PC-9 (cell line): ENCODE results near the gene TAL1.

Source experiments
- EZH2 ChIP-seq: fragments of 200-600 bp; sonication (generic); IDR thresholded peaks from 2 replicates; pipeline ENCODE4 v1.8.0; 2017; ENCODE audit warnings: antibody characterized with exemption, low read depth
- TF ChIP-seq, protein P1 (sequence below): fragments of 200-600 bp; sonication (generic); conservative IDR thresholded peaks from 2 replicates; pipeline ENCODE4 v1.6.1; 2017; ENCODE audit warnings: mixed run types, antibody characterized with exemption, mild to moderate bottlenecking, moderate library complexity

- TF ChIP-seq EZH2: no peak
- TF ChIP-seq, protein P1, sequence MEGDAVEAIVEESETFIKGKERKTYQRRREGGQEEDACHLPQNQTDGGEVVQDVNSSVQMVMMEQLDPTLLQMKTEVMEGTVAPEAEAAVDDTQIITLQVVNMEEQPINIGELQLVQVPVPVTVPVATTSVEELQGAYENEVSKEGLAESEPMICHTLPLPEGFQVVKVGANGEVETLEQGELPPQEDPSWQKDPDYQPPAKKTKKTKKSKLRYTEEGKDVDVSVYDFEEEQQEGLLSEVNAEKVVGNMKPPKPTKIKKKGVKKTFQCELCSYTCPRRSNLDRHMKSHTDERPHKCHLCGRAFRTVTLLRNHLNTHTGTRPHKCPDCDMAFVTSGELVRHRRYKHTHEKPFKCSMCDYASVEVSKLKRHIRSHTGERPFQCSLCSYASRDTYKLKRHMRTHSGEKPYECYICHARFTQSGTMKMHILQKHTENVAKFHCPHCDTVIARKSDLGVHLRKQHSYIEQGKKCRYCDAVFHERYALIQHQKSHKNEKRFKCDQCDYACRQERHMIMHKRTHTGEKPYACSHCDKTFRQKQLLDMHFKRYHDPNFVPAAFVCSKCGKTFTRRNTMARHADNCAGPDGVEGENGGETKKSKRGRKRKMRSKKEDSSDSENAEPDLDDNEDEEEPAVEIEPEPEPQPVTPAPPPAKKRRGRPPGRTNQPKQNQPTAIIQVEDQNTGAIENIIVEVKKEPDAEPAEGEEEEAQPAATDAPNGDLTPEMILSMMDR: no peak
Observed at GRCh38 chr1:47181095-47181954, 50.7 kb downstream of the TAL1 start.
